ENCODE measurements around the gene PRKG1.

GRCh38 chr10:51340366-51340765, 266.1 kb downstream of the PRKG1 start:
- TF ChIP-seq CTCF (IDR thresholded peaks at IDR 0.05; ENCODE audit: borderline replicate concordance, extremely low read depth, low read length, poor library complexity, severe bottlenecking), result no peak
- TF ChIP-seq EZH2 (IDR thresholded peaks at IDR 0.05; ENCODE audit: borderline replicate concordance, low read depth, low read length, severe bottlenecking), result no peak
